GM10266 (cell line): ENCODE results near the gene SPINK5.

ENCODE experiments used
- DNase-seq: peaks from one replicate; pipeline ENCODE4 v3.0.0; 2012; ENCODE audit errors: extremely low spot score
- TF ChIP-seq, protein P1 (sequence below): IDR thresholded peaks from 2 replicates; pipeline ENCODE4 v1.5.1; 2012; ENCODE audit warnings: mild to moderate bottlenecking, low read depth; ENCODE audit not compliant: control insufficient read depth, insufficient read depth; ENCODE audit errors: missing control alignments

The SPINK5 gene

DNA sequence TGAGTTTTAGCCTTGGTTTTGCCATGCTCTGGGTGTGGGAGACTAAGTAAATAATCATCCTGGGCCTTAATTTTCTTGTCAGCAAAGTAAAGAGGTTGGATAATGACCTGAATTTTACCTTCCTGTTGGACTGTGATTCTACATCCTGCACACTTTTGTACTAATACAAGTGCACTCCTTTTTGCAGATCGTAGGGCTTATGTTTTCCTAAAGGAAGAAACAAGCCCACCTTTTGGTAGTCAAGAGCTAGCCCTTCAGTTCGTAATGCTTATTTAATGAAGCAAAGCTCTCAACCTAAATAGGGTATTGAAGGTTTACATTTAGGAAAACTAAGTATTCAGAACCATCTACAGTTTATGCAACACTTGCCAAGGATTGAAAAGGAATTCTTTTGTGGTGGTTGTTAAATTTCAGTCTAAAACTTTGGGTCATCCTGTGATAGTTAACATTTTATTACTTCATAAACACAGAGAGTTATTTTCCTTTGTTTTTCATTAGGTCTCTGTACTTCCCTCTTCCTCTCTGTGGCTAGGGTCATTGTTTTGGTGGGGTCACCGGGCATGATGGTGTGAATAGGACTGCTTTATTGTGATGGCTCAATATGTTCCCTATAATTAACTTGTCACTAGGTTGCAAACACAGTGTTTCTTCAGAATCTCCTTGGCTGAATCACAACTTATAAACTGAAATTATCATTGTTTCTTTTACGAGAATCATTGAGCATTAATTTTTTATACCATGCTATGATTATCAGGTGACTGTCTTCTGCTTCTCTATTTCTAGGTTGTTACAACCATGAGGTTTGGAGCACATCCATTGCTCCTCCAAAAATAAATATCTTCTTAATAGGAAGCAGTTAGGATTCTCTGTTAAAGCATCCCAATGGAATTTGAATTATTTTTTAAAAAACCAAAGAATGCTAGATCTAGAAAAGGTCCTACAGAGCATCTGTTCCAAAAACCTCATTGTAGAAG lies 28.5 kb downstream of the SPINK5 start:
- DNase-seq = no peak
- TF ChIP-seq, protein P1, sequence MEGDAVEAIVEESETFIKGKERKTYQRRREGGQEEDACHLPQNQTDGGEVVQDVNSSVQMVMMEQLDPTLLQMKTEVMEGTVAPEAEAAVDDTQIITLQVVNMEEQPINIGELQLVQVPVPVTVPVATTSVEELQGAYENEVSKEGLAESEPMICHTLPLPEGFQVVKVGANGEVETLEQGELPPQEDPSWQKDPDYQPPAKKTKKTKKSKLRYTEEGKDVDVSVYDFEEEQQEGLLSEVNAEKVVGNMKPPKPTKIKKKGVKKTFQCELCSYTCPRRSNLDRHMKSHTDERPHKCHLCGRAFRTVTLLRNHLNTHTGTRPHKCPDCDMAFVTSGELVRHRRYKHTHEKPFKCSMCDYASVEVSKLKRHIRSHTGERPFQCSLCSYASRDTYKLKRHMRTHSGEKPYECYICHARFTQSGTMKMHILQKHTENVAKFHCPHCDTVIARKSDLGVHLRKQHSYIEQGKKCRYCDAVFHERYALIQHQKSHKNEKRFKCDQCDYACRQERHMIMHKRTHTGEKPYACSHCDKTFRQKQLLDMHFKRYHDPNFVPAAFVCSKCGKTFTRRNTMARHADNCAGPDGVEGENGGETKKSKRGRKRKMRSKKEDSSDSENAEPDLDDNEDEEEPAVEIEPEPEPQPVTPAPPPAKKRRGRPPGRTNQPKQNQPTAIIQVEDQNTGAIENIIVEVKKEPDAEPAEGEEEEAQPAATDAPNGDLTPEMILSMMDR = no peak

DNA sequence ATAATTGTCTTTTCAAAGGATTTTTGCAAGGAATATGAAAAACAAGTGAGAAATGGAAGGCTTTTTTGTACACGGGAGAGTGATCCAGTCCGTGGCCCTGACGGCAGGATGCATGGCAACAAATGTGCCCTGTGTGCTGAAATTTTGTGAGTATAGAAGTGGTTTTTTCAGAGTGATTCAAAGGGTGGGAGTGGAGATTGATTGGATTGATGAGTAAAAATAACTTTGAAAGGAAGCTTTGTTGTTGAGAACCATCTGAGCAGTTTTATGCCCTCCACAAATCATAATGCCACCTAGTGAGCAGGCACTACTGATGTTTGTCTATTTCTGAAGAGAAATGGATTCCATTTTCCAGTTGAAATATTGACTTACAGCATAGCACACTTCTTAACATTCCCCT lies 30.6 kb downstream of the SPINK5 start:
- TF ChIP-seq, protein P1 = no peak
- DNase-seq = no peak

DNA sequence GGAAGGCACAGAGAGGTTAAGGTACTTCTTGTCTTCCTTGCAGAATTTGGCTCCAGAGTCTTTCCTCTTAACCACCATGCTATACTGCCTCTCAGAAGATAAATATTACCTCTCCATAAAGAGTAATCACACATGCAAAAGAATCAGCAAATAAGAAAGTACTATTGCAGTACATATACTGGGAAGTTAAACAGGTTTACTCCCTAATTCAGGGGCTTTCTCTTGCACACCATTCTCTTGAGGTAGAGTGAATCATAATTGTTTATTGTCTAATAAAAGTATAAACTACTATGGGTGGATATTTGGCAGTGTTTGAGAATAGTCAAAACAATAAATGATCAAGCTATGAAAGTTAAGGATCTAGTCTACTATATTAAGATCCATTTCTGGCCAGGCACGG lies 40.4 kb downstream of the SPINK5 start:
- no peak for DNase-seq
- TF ChIP-seq, protein P1 = no peak

DNA sequence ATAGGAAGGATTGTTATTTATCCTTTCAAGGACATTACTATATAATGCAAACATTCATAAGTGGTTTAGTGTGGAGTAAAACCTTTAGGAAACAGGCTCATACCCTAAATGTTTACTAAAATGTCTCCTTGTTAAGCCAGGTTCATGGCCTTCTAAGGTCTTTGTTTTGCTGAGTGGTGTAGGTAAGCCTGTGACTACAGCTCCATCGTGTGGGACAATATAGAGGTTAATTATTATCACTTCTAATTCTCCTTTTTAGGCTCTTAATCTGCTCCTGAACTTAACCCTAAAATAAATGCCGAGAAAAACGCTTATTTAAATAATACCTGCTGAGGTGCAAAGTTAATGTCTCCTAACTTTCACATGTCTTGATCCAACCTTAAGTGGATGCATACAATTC lies 43.8 kb downstream of the SPINK5 start:
- TF ChIP-seq, protein P1 = no peak
- DNase-seq = no peak

DNA sequence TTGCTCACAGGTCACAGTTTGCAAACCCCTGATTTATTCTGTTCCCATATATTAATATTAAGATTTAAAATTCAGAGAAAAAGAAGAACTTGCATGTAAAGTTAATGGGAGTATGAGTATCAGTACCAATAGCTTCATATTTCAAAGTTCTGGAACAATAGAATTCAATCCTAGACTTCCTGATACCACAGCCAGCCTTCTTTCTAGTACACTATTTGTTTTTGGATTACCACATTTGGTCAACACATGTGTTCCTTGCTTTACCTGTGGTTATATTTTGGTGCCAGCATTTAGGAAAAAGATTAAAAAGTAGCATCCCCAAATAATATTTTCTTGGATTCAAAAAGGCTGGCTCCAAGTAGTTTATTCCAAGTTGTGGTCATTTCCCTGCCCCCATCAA lies 49.5 kb downstream of the SPINK5 start:
- TF ChIP-seq, protein P1 = no peak
- no peak for DNase-seq

DNA sequence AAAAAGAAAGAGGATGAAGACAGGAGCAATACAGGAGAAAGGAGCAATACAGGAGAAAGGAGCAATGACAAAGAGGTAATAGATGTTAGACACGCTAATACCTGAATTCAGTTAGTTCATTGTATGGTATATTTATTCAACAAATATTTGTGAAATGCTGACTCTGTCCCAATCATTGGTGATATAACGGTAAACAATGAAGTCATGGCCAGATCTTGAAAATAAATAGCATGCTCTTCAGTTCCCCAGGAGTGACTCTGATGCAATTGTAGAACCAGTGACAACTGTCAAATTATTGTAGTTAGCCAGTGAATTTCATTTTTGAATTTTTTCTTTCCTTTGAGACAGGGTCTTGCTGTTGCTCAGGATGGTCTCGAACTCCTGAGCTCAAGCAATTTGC lies 56.5 kb downstream of the SPINK5 start:
- TF ChIP-seq, protein P1 = no peak
- DNase-seq = no peak

DNA sequence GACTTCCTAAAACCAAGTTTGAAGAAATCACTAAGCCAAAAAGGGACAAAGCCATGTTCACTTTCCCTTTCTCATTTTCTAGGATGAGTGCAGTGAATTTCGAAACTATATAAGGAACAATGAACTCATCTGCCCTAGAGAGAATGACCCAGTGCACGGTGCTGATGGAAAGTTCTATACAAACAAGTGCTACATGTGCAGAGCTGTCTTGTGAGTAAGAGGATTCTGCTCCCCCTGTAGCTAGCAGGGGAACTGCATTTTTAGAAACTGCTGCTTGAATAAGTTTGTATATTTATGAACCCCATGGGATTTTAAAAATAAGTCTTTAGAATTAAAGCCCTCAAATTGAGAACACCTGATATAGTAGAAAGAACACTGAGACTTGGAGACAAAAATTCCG lies 61.9 kb downstream of the SPINK5 start:
- TF ChIP-seq, protein P1 = no peak
- no peak for DNase-seq
